Sigmoid colon (tissue), 7 donors: ENCODE measurements around the gene EGLN3. TPM values are rescaled to one million over a fixed set of nuclear protein-coding genes. Genes with fewer than 3 reads are reported as not detected.
"Not testable (repeated sequence)": the region's sequence is repeated elsewhere in the genome, so short reads cannot be mapped to it uniquely, and the experiment has no call there.

Experiments
- DNase-seq: peaks from one replicate; pipeline ENCODE4 v3.0.0-alpha.2; 2019
- H3K27ac ChIP-seq, 4 donors: fragments of 200-600 bp; sonication (generic); one replicate each; pipeline ENCODE4 v1.5.1; 2016 to 2019; ENCODE audit warnings: mild to moderate bottlenecking in 1 of 4
- H3K27me3 ChIP-seq, 3 donors: fragments of 200-600 bp; sonication (generic); one replicate each; pipeline ENCODE4 v1.5.1; 2019; ENCODE audit warnings: mild to moderate bottlenecking in 1 of 3
- H3K36me3 ChIP-seq, 4 donors: fragments of 200-600 bp; sonication (generic); one replicate each; pipeline ENCODE4 v1.5.1; 2016 to 2019
- H3K4me1 ChIP-seq, 4 donors: fragments of 200-600 bp; sonication (generic); one replicate each; pipeline ENCODE4 v1.5.1; 2017 to 2019
- H3K4me3 ChIP-seq, 4 donors: fragments of 200-600 bp; sonication (generic); one replicate each; pipeline ENCODE4 v1.5.1; 2017 to 2019; ENCODE audit warnings: mild to moderate bottlenecking in 2 of 4, moderate library complexity in 1 of 4
- H3K9me3 ChIP-seq, 4 donors: fragments of 200-600 bp in 3 of 4; sonication (generic) in 3 of 4; one replicate each; pipeline versions ENCODE4 v1.5.1 to v1.6.1; 2013 to 2019
- CTCF ChIP-seq, 4 experiments: fragments of 450-650 bp in 3 of 4; fragments of 200-600 bp in 1 of 4; IDR thresholded peaks; one replicate each; pipeline ENCODE4 v1.5.1; 2016 to 2019; ENCODE audit warnings: antibody characterized with exemption in 4 of 4, mild to moderate bottlenecking in 3 of 4, moderate library complexity in 2 of 4
- EP300 ChIP-seq, 4 donors: sonication (generic); formaldehyde crosslinking; IDR thresholded peaks; one replicate each; pipeline ENCODE4 v1.6.1; 2017; ENCODE audit warnings: antibody characterized with exemption in 4 of 4
- POLR2A ChIP-seq, 2 donors: fragments of 450-650 bp; IDR thresholded peaks; one replicate each; pipeline ENCODE4 v1.6.1; 2016; ENCODE audit warnings: antibody characterized with exemption in 2 of 2, mild to moderate bottlenecking in 2 of 2, moderate library complexity in 2 of 2
- POLR2AphosphoS5 ChIP-seq, 4 donors: sonication (generic); formaldehyde crosslinking; IDR thresholded peaks; one replicate each; pipeline ENCODE4 v1.6.1; 2017; ENCODE audit warnings: antibody characterized with exemption in 4 of 4
- WGBS, 2 donors: extraction: QIAGEN DNeasy Blood & Tissue Kit; methylation state at CpG; one replicate each; pipeline ENCODE4 v1.1.7; 2013; 5-methylcytosine and 5-hydroxymethylcytosine counted together
- intact Hi-C: fragments of 100-400 bp; cut with DNase I; formaldehyde crosslinking; loops from one replicate; pipeline ENCODE4 v1.15.1; 2023
- polyA plus RNA-seq, 3 donors: library from polyadenylated mRNA; stranded (reverse); fragments of 200-250 nt; gene quantifications; one replicate each; pipeline ENCODE4 v1.2.3, GENCODE V29; 2013
- total RNA-seq, 4 donors: library from RNA; depleted of rRNA; stranded (reverse); fragments of >200 nt; gene quantifications; one replicate each; pipeline ENCODE4 v1.1.0, GENCODE V29; 2016
- donor health status: healthy with polysubstance abuse.
- donor health status: Bipolar disorder and iron deficiency.
- donor health status: healthy.

Gene EGLN3
- total and polyA plus RNA-seq, 7 donors: 13.0 to 69.1 (median 18.5) TPM

GRCh38 chr14:33968722-33969121 is 17.8 kb upstream of the EGLN3 start:
- H3K4me3 ChIP-seq: no peak overlapping the region
- H3K4me1 ChIP-seq: peaks cover 0 to 4% (median 0%) of the 10 kb centered on the region in 4 donors
- no peaks in the 10 kb centered on the region for H3K27me3 ChIP-seq
- no peak for DNase-seq
- no peak for TF ChIP-seq CTCF (IDR thresholded peaks at IDR 0.05)
- no peak for TF ChIP-seq EP300 (IDR thresholded peaks at IDR 0.05)
- TF ChIP-seq POLR2AphosphoS5 (IDR thresholded peaks at IDR 0.05): no peak
- TF ChIP-seq POLR2A (IDR thresholded peaks at IDR 0.05): no peak
- H3K36me3 ChIP-seq: no peaks in the 10 kb centered on the region
- intact Hi-C loops: no loop called here
- H3K9me3 ChIP-seq: peaks cover 0 to 6% (median 0%) of the 10 kb centered on the region in 4 donors
- H3K27ac ChIP-seq: no peak overlapping the region
- WGBS, 2 donors: 49 to 71% methylated on average over 1 of the region's 1 CpG

- DNase-seq: no peak
- H3K4me3 ChIP-seq: no peak overlapping the region
- no peaks in the 10 kb centered on the region for H3K27me3 ChIP-seq
- intact Hi-C loops: no loop called here
- H3K4me1 ChIP-seq: no peaks in the 10 kb centered on the region
- H3K36me3 ChIP-seq: no peaks in the 10 kb centered on the region
- peaks cover 0 to 6% (median 0%) of the 10 kb centered on the region in 4 donors for H3K9me3 ChIP-seq
- no peak overlapping the region for H3K27ac ChIP-seq
- 82 to 85% methylated on average over 4 of the region's 4 CpGs for WGBS, 2 donors
- no peak for TF ChIP-seq CTCF (IDR thresholded peaks at IDR 0.05)
- no peak for TF ChIP-seq EP300 (IDR thresholded peaks at IDR 0.05)
- TF ChIP-seq POLR2AphosphoS5 (IDR thresholded peaks at IDR 0.05): no peak
Observed at GRCh38 chr14:33967138-33967537, 16.3 kb upstream of the EGLN3 start.

- H3K36me3 ChIP-seq: no peaks in the 10 kb centered on the region
- 46 to 80% methylated on average over 6 of the region's 6 CpGs for WGBS, 2 donors
- H3K4me1 ChIP-seq: no peaks in the 10 kb centered on the region
- no peak for TF ChIP-seq EP300 (IDR thresholded peaks at IDR 0.05)
- no peak for TF ChIP-seq CTCF (IDR thresholded peaks at IDR 0.05)
- no peak for TF ChIP-seq POLR2A (IDR thresholded peaks at IDR 0.05)
- TF ChIP-seq POLR2AphosphoS5 (IDR thresholded peaks at IDR 0.05): no peak
- no peak overlapping the region for H3K27ac ChIP-seq
- H3K9me3 ChIP-seq: peaks cover 0 to 6% (median 0%) of the 10 kb centered on the region in 4 donors
- no peak overlapping the region for H3K4me3 ChIP-seq
- DNase-seq: no peak
- intact Hi-C loops: no loop called here
- H3K27me3 ChIP-seq: no peaks in the 10 kb centered on the region
Observed at GRCh38 chr14:33966276-33966675, 15.4 kb upstream of the EGLN3 start.

- Histone ChIP-seq H3K4me1 (no peaks in the 10 kb centered on the region), H3K9me3 (peaks cover 0 to 2% (median 0%) of the 10 kb centered on the region in 4 donors), H3K27ac (no peak overlapping the region), H3K27me3 (no peaks in the 10 kb centered on the region), H3K4me3 (no peak overlapping the region), H3K36me3 (no peaks in the 10 kb centered on the region)
- intact Hi-C loops: no loop called here
- no peak for DNase-seq
- WGBS, 2 donors: 83 to 88% methylated on average over 6 of the region's 6 CpGs
- TF ChIP-seq CTCF (IDR thresholded peaks at IDR 0.05) (no peak), POLR2AphosphoS5 (IDR thresholded peaks at IDR 0.05) (no peak), EP300 (IDR thresholded peaks at IDR 0.05) (no peak), POLR2A (IDR thresholded peaks at IDR 0.05) (no peak)
Observed at GRCh38 chr14:33964599-33965317, 13.9 kb upstream of the EGLN3 start.

GRCh38 chr14:33963892-33964291 is 13.0 kb upstream of the EGLN3 start:
- no peaks in the 10 kb centered on the region for H3K9me3 ChIP-seq
- no peak overlapping the region for H3K4me3 ChIP-seq
- H3K4me1 ChIP-seq: no peaks in the 10 kb centered on the region
- no peak for DNase-seq
- intact Hi-C loops: no loop called here
- H3K27ac ChIP-seq: no peak overlapping the region
- 94% methylated on average over 5 of the region's 5 CpGs for WGBS, 2 donors
- no peaks in the 10 kb centered on the region for H3K27me3 ChIP-seq
- no peak for TF ChIP-seq CTCF (IDR thresholded peaks at IDR 0.05)
- TF ChIP-seq POLR2A (IDR thresholded peaks at IDR 0.05): no peak
- no peak for TF ChIP-seq POLR2AphosphoS5 (IDR thresholded peaks at IDR 0.05)
- no peak for TF ChIP-seq EP300 (IDR thresholded peaks at IDR 0.05)
- H3K36me3 ChIP-seq: no peaks in the 10 kb centered on the region

GRCh38 chr14:33962466-33962865 is 11.6 kb upstream of the EGLN3 start:
- H3K4me1 ChIP-seq, DNase-seq, H3K27ac ChIP-seq, intact Hi-C loops, H3K27me3 ChIP-seq, H3K36me3 ChIP-seq, H3K4me3 ChIP-seq, H3K9me3 ChIP-seq: not testable (repeated sequence)
- WGBS, 2 donors: 81 to 92% methylated on average over 5 of the region's 5 CpGs
